HepG2 (cell line): ENCODE results near the gene FOSL2. TPM values are rescaled to one million over a fixed set of nuclear protein-coding genes. Genes with fewer than 3 reads are reported as not detected.

Source experiments
- ASH2L ChIP-seq: fragments of 300-600, 200-600 bp; sonication (generic); IDR thresholded peaks from 2 replicates; pipeline ENCODE4 v1.7.0; 2017; ENCODE audit warnings: low read depth, mild to moderate bottlenecking, moderate library complexity, mixed read lengths, low read length; ENCODE audit not compliant: insufficient read length
- ATF6 ChIP-seq: sonication (generic); formaldehyde crosslinking; conservative IDR thresholded peaks from 2 replicates; pipeline ENCODE4 v1.4.0; 2020; ENCODE audit warnings: missing genetic modification reagents
- ETS1 ChIP-seq: sonication (generic); formaldehyde crosslinking; IDR thresholded peaks from 2 replicates; pipeline ENCODE4 v1.4.0; 2020; ENCODE audit warnings: missing genetic modification reagents
- EZH2 ChIP-seq: conservative IDR thresholded peaks from 2 replicates; pipeline ENCODE4 v1.6.1; 2012; ENCODE audit warnings: mild to moderate bottlenecking, low read depth, low read length, moderate library complexity
- FIP1L1 ChIP-seq: fragments of 200-400 bp; formaldehyde crosslinking; IDR thresholded peaks from 2 replicates; pipeline ENCODE4 v1.6.1; 2018; ENCODE audit warnings: low read depth, mild to moderate bottlenecking, low read length, moderate library complexity, borderline replicate concordance; ENCODE audit not compliant: insufficient read depth
- HNRNPH1 ChIP-seq: fragments of 200-400 bp; formaldehyde crosslinking; optimal IDR thresholded peaks from 2 replicates; pipeline ENCODE3; 2017; ENCODE audit warnings: mild to moderate bottlenecking, low read depth, low read length
- IKZF5 ChIP-seq: IDR thresholded peaks from 2 replicates; pipeline ENCODE4 v1.6.1; 2018; ENCODE audit warnings: missing genetic modification reagents, mild to moderate bottlenecking, missing compliant biosample characterization
- KLF15 ChIP-seq: sonication (generic); formaldehyde crosslinking; IDR thresholded peaks from 2 replicates; pipeline ENCODE4 v1.8.1; 2023; ENCODE audit warnings: borderline replicate concordance, mild to moderate bottlenecking, inconsistent platforms, missing genetic modification reagents, mixed read lengths
- NFE2 ChIP-seq: sonication (generic); formaldehyde crosslinking; IDR thresholded peaks from 2 replicates; pipeline ENCODE4 v1.4.0; 2020; ENCODE audit warnings: missing genetic modification reagents
- NFE2L2 ChIP-seq: fragments of 150-350 bp; IDR thresholded peaks from 2 replicates; pipeline ENCODE4 v1.6.1; 2014; ENCODE audit warnings: low read length
- PCBP1 ChIP-seq: fragments of 200-400 bp; formaldehyde crosslinking; IDR thresholded peaks from 2 replicates; pipeline ENCODE4 v1.6.1; 2017; ENCODE audit warnings: mild to moderate bottlenecking, low read depth, low read length, borderline replicate concordance
- RXRB ChIP-seq: IDR thresholded peaks from 2 replicates; pipeline ENCODE4 v1.6.1; 2016; ENCODE audit warnings: borderline replicate concordance, missing genetic modification reagents, missing compliant biosample characterization
- SOX13 ChIP-seq, 3 experiments: fragments of 450-650 bp in 1 of 3; sonication (generic) in 1 of 3; formaldehyde crosslinking in 1 of 3; IDR thresholded peaks in 2 of 3; conservative IDR thresholded peaks in 1 of 3; 2 replicates each; pipeline versions ENCODE4 v1.5.0 to v1.6.1; 2016 to 2020; ENCODE audit warnings: antibody characterized with exemption in 1 of 3, mild to moderate bottlenecking in 1 of 3, missing compliant biosample characterization in 1 of 3, missing genetic modification reagents in 1 of 3, moderate library complexity in 1 of 3
- TFDP2 ChIP-seq: sonication (generic); formaldehyde crosslinking; IDR thresholded peaks from 2 replicates; pipeline ENCODE4 v1.4.0; 2020; ENCODE audit warnings: missing genetic modification reagents
- ZFY ChIP-seq: sonication (generic); formaldehyde crosslinking; IDR thresholded peaks from 2 replicates; pipeline ENCODE4 v1.4.0; 2020; ENCODE audit warnings: missing genetic modification reagents
- ZNF207 ChIP-seq: fragments of 450-650 bp; IDR thresholded peaks from 2 replicates; pipeline ENCODE4 v1.6.1; 2016; ENCODE audit warnings: antibody characterized with exemption, borderline replicate concordance
- ZNF296 ChIP-seq: sonication (generic); formaldehyde crosslinking; conservative IDR thresholded peaks from 2 replicates; pipeline ENCODE4 v1.5.0; 2020; ENCODE audit warnings: mild to moderate bottlenecking, missing genetic modification reagents
- ZNF430 ChIP-seq: sonication (generic); formaldehyde crosslinking; IDR thresholded peaks from 2 replicates; pipeline ENCODE4 v1.9.0; 2021; ENCODE audit warnings: mild to moderate bottlenecking, missing genetic modification reagents
- ZNF570 ChIP-seq: sonication (generic); formaldehyde crosslinking; IDR thresholded peaks from 2 replicates; pipeline ENCODE4 v1.4.0; 2020; ENCODE audit warnings: mild to moderate bottlenecking, missing genetic modification reagents, borderline replicate concordance
- ZNF576 ChIP-seq: sonication (generic); formaldehyde crosslinking; IDR thresholded peaks from 2 replicates; pipeline ENCODE4 v1.4.0; 2020; ENCODE audit warnings: mild to moderate bottlenecking, missing genetic modification reagents
- ZNF615 ChIP-seq: sonication (generic); formaldehyde crosslinking; IDR thresholded peaks from 2 replicates; pipeline ENCODE4 v1.5.0; 2020; ENCODE audit warnings: mild to moderate bottlenecking, missing genetic modification reagents, borderline replicate concordance
- ZNF674 ChIP-seq: sonication (generic); formaldehyde crosslinking; IDR thresholded peaks from 2 replicates; pipeline ENCODE4 v1.5.0; 2020; ENCODE audit warnings: low read depth, mild to moderate bottlenecking, missing genetic modification reagents
- ZNF781 ChIP-seq: sonication (generic); formaldehyde crosslinking; IDR thresholded peaks from 2 replicates; pipeline ENCODE4 v1.5.1; 2020; ENCODE audit warnings: borderline replicate concordance, mild to moderate bottlenecking, missing genetic modification reagents; ENCODE audit errors: not compliant biosample characterization
- ZSCAN30 ChIP-seq: sonication (generic); formaldehyde crosslinking; IDR thresholded peaks from 2 replicates; pipeline ENCODE4 v1.5.0; 2020; ENCODE audit warnings: mild to moderate bottlenecking, missing genetic modification reagents
- polyA plus RNA-seq, 8 experiments: library from polyadenylated mRNA; depleted of rRNA in 3 of 8; stranded (reverse) in 7 of 8; unstranded in 1 of 8; fragments of >200 nt; fragmentation: Illumina TruSeq in 4 of 8; extraction: Trizol in 4 of 8; gene quantifications; 2 replicates each; pipeline versions ENCODE4 v1.2.1 to v1.2.3, GENCODE V29; 2011 to 2016; ENCODE audit warnings: low read depth in 4 of 8, missing spikeins in 1 of 8, mixed read lengths in 1 of 8; ENCODE audit not compliant: insufficient read depth in 1 of 8
- total RNA-seq, 5 experiments: library from RNA; depleted of rRNA; stranded (reverse); fragments of >200 nt; fragmentation: Illumina TruSeq; extraction: Trizol; gene quantifications; 2 replicates each; pipeline ENCODE4 v1.2.3, GENCODE V29; 2016; ENCODE audit warnings: low read depth in 1 of 5

The FOSL2 gene
- total and polyA plus RNA-seq, 2 of the 13 experiments (the other 11 are each of a cell fraction or from before 2014, with no cell fraction given): 3.4 to 18.1 TPM

- TF ChIP-seq ZNF207: no peak
- TF ChIP-seq ZNF674: no peak
- TF ChIP-seq HNRNPH1: no peak
- no peak for TF ChIP-seq ZSCAN30 (CRISPR knock-in tag)
- TF ChIP-seq ZNF570 (CRISPR knock-in tag): no peak
- peak; percentile 9; the same call in 1 of the 2 replicates for TF ChIP-seq RXRB
- no peak for TF ChIP-seq ATF6
- no peak for TF ChIP-seq SOX13 (IDR thresholded peaks at IDR 0.05)
- no peak for TF ChIP-seq SOX13 (CRISPR knock-in tag; conservative IDR thresholded peaks at IDR 0.05 in 1 of 2, IDR thresholded peaks at IDR 0.05 in 1 of 2)
- no peak for TF ChIP-seq ZNF615 (CRISPR knock-in tag)
- TF ChIP-seq PCBP1: no peak
- TF ChIP-seq IKZF5: peak; percentile 64; the same call in 1 of the 2 replicates
- no peak for TF ChIP-seq TFDP2 (CRISPR knock-in tag)
- no peak for TF ChIP-seq EZH2
- TF ChIP-seq ZNF296: no peak
- no peak for TF ChIP-seq FIP1L1
- TF ChIP-seq ETS1 (CRISPR knock-in tag): no peak
- TF ChIP-seq ZNF430 (CRISPR knock-in tag): no peak
- TF ChIP-seq KLF15 (CRISPR knock-in tag): no peak
- TF ChIP-seq ZFY (CRISPR knock-in tag): no peak
- TF ChIP-seq NFE2 (CRISPR knock-in tag): no peak
- TF ChIP-seq ZNF576 (CRISPR knock-in tag): no peak
- no peak for TF ChIP-seq NFE2L2
- peak; percentile 22 for TF ChIP-seq ASH2L
- TF ChIP-seq ZNF781 (CRISPR knock-in tag): no peak
Measured at GRCh38 chr2:28395334-28396061, 2.8 kb downstream of the FOSL2 start (continued).
